HCT116 (cell line): ENCODE data around the gene LYL1. TPM values are rescaled to one million over a fixed set of nuclear protein-coding genes. Genes with fewer than 3 reads are reported as not detected.

Experiments used
- ATAC-seq: fragments of 200-7000 bp; cut with Tn5 transposase; 2 replicates; pipeline ENCODE4 v1.9.1; 2020; ENCODE audit warnings: mild to moderate bottlenecking, moderate library complexity
- BruUV-seq: library from RNA; stranded (reverse); fragments of 400-500 nt; replicated peaks from 2 replicates; lab custom pipeline; 2021; lab: Mats Ljungman, UMichigan
- CTCF ChIA-PET: fragments of 300-600 bp; sonication (Branson Sonifier 250); formaldehyde crosslinking; loops from one replicate; lab custom pipeline; 2021; ENCODE audit warnings: antibody characterized with exemption; lab: Charles Lee
- POLR2A ChIA-PET: fragments of 300-600, 350-600 bp; sonication (Branson Sonifier 250); formaldehyde crosslinking; loops from one replicate; lab custom pipeline; 2021; ENCODE audit warnings: antibody characterized with exemption; lab: Charles Lee
- RAD21 ChIA-PET, 2 experiments: fragments of 300-600 bp; sonication (Branson Sonifier 250); formaldehyde crosslinking; loops; one replicate each; lab custom pipeline; 2023; ENCODE audit warnings: low total read pairs in 2 of 2; ENCODE audit not compliant: uncharacterized antibody in 2 of 2, unreplicated experiment in 2 of 2, low non-redundant PET in 1 of 2; lab: Charles Lee
- DNase-seq: peaks from one replicate; pipeline ENCODE4 v3.0.0-alpha.2; 2010; ENCODE audit warnings: low read depth, low spot score
- H2AFZ ChIP-seq: fragments of 200-600 bp; shearing (Covaris generic), sonication (generic); 2 replicates; pipeline ENCODE4 v1.6.1; 2017; ENCODE audit warnings: low read depth, mixed run types, mixed read lengths, antibody characterized with exemption, low read length; ENCODE audit not compliant: poor library complexity, severe bottlenecking
- H3K27ac ChIP-seq: 2 replicates; pipeline ENCODE4 v1.5.1; 2012; ENCODE audit warnings: low read depth, low read length
- H3K27me3 ChIP-seq: fragments of 200-600 bp; sonication (generic); 2 replicates; pipeline ENCODE4 v1.6.1; 2016; ENCODE audit warnings: mixed run types, low read length, mixed read lengths; ENCODE audit not compliant: insufficient read depth
- H3K36me3 ChIP-seq, 2 experiments: fragments of 200-500 bp in 1 of 2; fragments of 200-600 bp in 1 of 2; sonication (Bioruptor generic) in 1 of 2; sonication (generic) in 1 of 2; 2 replicates each; pipeline versions ENCODE4 v1.5.1 to v1.6.1; 2014 to 2016; ENCODE audit warnings: low read length in 2 of 2, inconsistent platforms in 1 of 2, mixed read lengths in 1 of 2, mixed run types in 1 of 2; ENCODE audit not compliant: insufficient read depth in 2 of 2, control insufficient read depth in 1 of 2
- H3K4me1 ChIP-seq, 2 experiments: fragments of 200-600 bp in 1 of 2; sonication (generic) in 1 of 2; 2 replicates each; pipeline versions ENCODE4 v1.5.1 to v1.6.1; 2012 to 2017; ENCODE audit warnings: low read length in 2 of 2, inconsistent platforms in 1 of 2, mild to moderate bottlenecking in 1 of 2, mixed read lengths in 1 of 2, mixed run types in 1 of 2, moderate library complexity in 1 of 2; ENCODE audit not compliant: insufficient read depth in 2 of 2, control insufficient read depth in 1 of 2
- H3K4me2 ChIP-seq: fragments of 200-600 bp; sonication (generic); 2 replicates; pipeline ENCODE4 v1.6.1; 2017; ENCODE audit warnings: mixed run types, low read length, mixed read lengths
- H3K4me3 ChIP-seq, 2 experiments: fragments of 200-600 bp in 1 of 2; sonication (generic) in 1 of 2; replicated peaks in 1 of 2; 2 replicates each; pipeline ENCODE4 v1.5.1; 2011 to 2016; ENCODE audit warnings: low read length in 2 of 2, control low read depth in 1 of 2, low read depth in 1 of 2, mild to moderate bottlenecking in 1 of 2, mixed read lengths in 1 of 2, mixed run types in 1 of 2
- H3K79me2 ChIP-seq: fragments of 200-600 bp; sonication (generic); 2 replicates; pipeline ENCODE4 v1.6.1; 2017; ENCODE audit warnings: mild to moderate bottlenecking, mixed run types, low read length, moderate library complexity, mixed read lengths; ENCODE audit not compliant: insufficient read depth
- H3K9ac ChIP-seq: fragments of 200-600 bp; sonication (generic); 2 replicates; pipeline ENCODE4 v1.6.1; 2016; ENCODE audit warnings: low read length, mixed read lengths
- H3K9me2 ChIP-seq: fragments of 200-600 bp; sonication (generic), shearing (Covaris generic); 2 replicates; pipeline ENCODE4 v1.6.1; 2017; ENCODE audit warnings: mixed run types, mild to moderate bottlenecking, moderate library complexity; ENCODE audit not compliant: insufficient read depth
- H3K9me3 ChIP-seq, 2 experiments: fragments of 200-500 bp in 1 of 2; fragments of 200-600 bp in 1 of 2; sonication (Bioruptor generic) in 1 of 2; sonication (generic) in 1 of 2; 2 replicates each; pipeline ENCODE4 v1.6.1; 2014 to 2017; ENCODE audit warnings: low read length in 2 of 2, mixed read lengths in 2 of 2, inconsistent platforms in 1 of 2, low read depth in 1 of 2, mild to moderate bottlenecking in 1 of 2, mixed run types in 1 of 2, moderate library complexity in 1 of 2; ENCODE audit not compliant: control insufficient read depth in 1 of 2, insufficient read depth in 1 of 2
- H4K20me1 ChIP-seq: fragments of 200-600 bp; sonication (generic), shearing (Covaris generic); 2 replicates; pipeline ENCODE4 v1.6.1; 2017; ENCODE audit warnings: mixed run types, mild to moderate bottlenecking, moderate library complexity; ENCODE audit not compliant: insufficient read depth
- ATF3 ChIP-seq: IDR thresholded peaks from 2 replicates; pipeline ENCODE4 v1.6.1; 2012
- CBX3 ChIP-seq: IDR thresholded peaks from 2 replicates; pipeline ENCODE4 v1.6.1; 2012; ENCODE audit warnings: low read depth
- EGR1 ChIP-seq: IDR thresholded peaks from 2 replicates; pipeline ENCODE4 v1.6.1; 2012; ENCODE audit warnings: low read depth
- EZH2 ChIP-seq: fragments of 200-600 bp; sonication (generic); IDR thresholded peaks from 2 replicates; pipeline ENCODE4 v1.6.1; 2017; ENCODE audit warnings: antibody characterized with exemption, mixed run types
- JUND ChIP-seq: IDR thresholded peaks from 2 replicates; pipeline ENCODE4 v1.6.1; 2012
- MAX ChIP-seq: IDR thresholded peaks from 2 replicates; pipeline ENCODE4 v1.6.1; 2012
- REST ChIP-seq: IDR thresholded peaks from 2 replicates; pipeline ENCODE4 v1.6.1; 2012; ENCODE audit warnings: low read depth
- SRF ChIP-seq: IDR thresholded peaks from 2 replicates; pipeline ENCODE4 v1.6.1; 2012; ENCODE audit warnings: low read depth
- ZBTB33 ChIP-seq: IDR thresholded peaks from 2 replicates; pipeline ENCODE4 v1.6.1; 2011; ENCODE audit warnings: mild to moderate bottlenecking, low read length, moderate library complexity; ENCODE audit not compliant: insufficient replicate concordance; ENCODE audit errors: extremely low read depth
- ZFX ChIP-seq: fragments of 450-650 bp; IDR thresholded peaks from 2 replicates; pipeline ENCODE4 v1.6.1; 2017
- intact Hi-C: fragments of 100-400 bp; cut with micrococcal nuclease; formaldehyde crosslinking; loops from 2 replicates; pipeline ENCODE4 v1.10.0; 2022
- total RNA-seq: library from RNA; stranded (reverse); gene quantifications from one replicate; pipeline ENCODE4 v1.2.1, GENCODE V29; 2021; ENCODE audit not compliant: unreplicated experiment

The LYL1 gene
- total RNA-seq, 1 experiment from 2014 or later = 2.6 TPM

GRCh38 chr19:13098277-13099072 is 4.2 kb downstream of the LYL1 start:
- no peaks in the 10 kb centered on the region for H3K9me2 ChIP-seq
- intact Hi-C loops = no loop called here
- H3K9me3 ChIP-seq = no peaks in the 10 kb centered on the region
- ChIA-PET RAD21 (no interaction called here), POLR2A (no interaction called here), CTCF (no interaction called here)
- H3K27me3 ChIP-seq = no peaks in the 10 kb centered on the region
- DNase-seq (no peak), ATAC-seq (no peak; the same call in 1 of the 2 replicates)
- H3K4me1 ChIP-seq = peaks cover 9 to 53% of the 10 kb centered on the region in 2 experiments; a peak in 3 of 4 replicates
- no peaks in the 10 kb centered on the region for H3K79me2 ChIP-seq
- peak overlapping the region; percentile 35 for H2AFZ ChIP-seq
- TF ChIP-seq ZFX (no peak), CBX3 (no peak), JUND (no peak), EZH2 (no peak), ATF3 (no peak)
- no peak overlapping the region for H3K27ac ChIP-seq
- no peak overlapping the region for H3K9ac ChIP-seq
- H4K20me1 ChIP-seq = no peaks in the 10 kb centered on the region
- no peaks in the 10 kb centered on the region for H3K36me3 ChIP-seq
- no TSS peak for BruUV-seq
- H3K4me2 ChIP-seq = peak overlapping the region; percentile 74
- H3K4me3 ChIP-seq = no peak overlapping the region; a peak in 1 of 4 replicates

GRCh38 chr19:13097463-13098258 is 5.0 kb downstream of the LYL1 start:
- Histone ChIP-seq H4K20me1 (no peaks in the 10 kb centered on the region), H3K4me2 (peak overlapping the region; percentile 74), H3K27ac (no peak overlapping the region), H3K79me2 (no peaks in the 10 kb centered on the region), H3K4me3 (peak overlapping the region; percentile 28 to 35), H3K9me3 (no peaks in the 10 kb centered on the region), H3K9ac (peak overlapping the region; percentile 25; the same call in 1 of the 2 replicates), H3K4me1 (peaks cover 9 to 46% of the 10 kb centered on the region in 2 experiments; a peak in 3 of 4 replicates), H2AFZ (no peak overlapping the region), H3K27me3 (no peaks in the 10 kb centered on the region), H3K36me3 (no peaks in the 10 kb centered on the region), H3K9me2 (no peaks in the 10 kb centered on the region)
- intact Hi-C loops = no loop called here
- no TSS peak for BruUV-seq
- ChIA-PET POLR2A (interaction anchor here (0.9 kb wide), 1 partner anchor 113 kb away, joined by 3 read pairs; no protein-coding TSS in a partner anchor), RAD21 (interaction anchor here in 1 of 2 experiments (0.5 kb wide), 1 partner anchor 66 kb away, joined by 3 read pairs; no protein-coding TSS in a partner anchor), CTCF (interaction anchor here (6.6 kb wide), 1 partner anchor 119 kb away, joined by 94 read pairs; no protein-coding TSS in a partner anchor)
- no peak for TF ChIP-seq SRF
- no peak; the same call in 1 of the 2 replicates for TF ChIP-seq EGR1
- TF ChIP-seq ZBTB33 = no peak
- TF ChIP-seq EZH2 = no peak
- TF ChIP-seq REST = no peak
- TF ChIP-seq MAX = no peak
- peak; percentile 24 for ATAC-seq
- DNase-seq = no peak
